CD4-positive, alpha-beta T cell treated with Interferon gamma for 1 hour (primary cell): ENCODE results near the gene TYW1.
"Not testable (repeated sequence)": the region's sequence is repeated elsewhere in the genome, so short reads cannot be mapped to it uniquely, and the experiment has no call there.

Source experiments
- DNase-seq: peaks from one replicate; pipeline ENCODE4 v3.0.0-alpha.2; 2020

Gene TYW1

DNA sequence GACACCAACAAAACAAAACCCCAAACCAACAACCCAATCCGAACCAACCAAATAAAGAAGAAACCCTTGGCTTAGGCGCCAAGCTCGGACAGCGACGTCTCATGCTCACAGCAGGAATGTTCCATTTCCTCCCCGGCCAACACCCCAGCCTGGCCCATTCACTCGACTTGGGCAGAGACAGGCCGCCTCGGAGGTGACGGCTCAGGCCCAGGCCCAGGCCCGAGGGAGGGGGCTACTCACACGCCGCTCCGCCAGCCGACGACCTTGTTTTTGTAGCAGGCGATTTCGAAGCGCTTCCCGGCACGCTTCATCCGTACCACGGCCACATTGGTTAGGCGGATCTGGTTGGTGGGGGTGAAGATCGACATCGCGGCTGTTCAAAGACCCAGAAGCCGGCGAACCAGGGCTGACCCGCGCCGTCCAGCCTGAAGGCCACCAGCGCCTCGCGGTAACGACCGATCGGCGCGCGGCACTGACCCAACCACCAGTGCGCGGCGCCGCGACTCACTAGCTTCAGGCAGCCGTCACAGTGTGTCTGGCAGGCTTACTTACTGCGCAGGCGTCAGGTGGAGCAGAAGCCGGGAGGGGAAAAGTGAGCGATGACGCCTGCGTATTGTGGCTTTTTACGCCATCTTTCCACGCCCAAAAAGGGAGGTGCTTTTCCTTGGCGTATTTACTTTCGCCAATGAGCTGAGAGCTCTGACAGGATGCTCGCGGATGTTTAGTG is 1.4 kb upstream of the TYW1 start, which contains the start of gene SBDS:
TSS of gene SBDS (minus strand) at position 537 of the 727 bp plus-strand sequence. CDS start at position 368, 169 bp downstream.
- peak; percentile 98 for DNase-seq

DNA sequence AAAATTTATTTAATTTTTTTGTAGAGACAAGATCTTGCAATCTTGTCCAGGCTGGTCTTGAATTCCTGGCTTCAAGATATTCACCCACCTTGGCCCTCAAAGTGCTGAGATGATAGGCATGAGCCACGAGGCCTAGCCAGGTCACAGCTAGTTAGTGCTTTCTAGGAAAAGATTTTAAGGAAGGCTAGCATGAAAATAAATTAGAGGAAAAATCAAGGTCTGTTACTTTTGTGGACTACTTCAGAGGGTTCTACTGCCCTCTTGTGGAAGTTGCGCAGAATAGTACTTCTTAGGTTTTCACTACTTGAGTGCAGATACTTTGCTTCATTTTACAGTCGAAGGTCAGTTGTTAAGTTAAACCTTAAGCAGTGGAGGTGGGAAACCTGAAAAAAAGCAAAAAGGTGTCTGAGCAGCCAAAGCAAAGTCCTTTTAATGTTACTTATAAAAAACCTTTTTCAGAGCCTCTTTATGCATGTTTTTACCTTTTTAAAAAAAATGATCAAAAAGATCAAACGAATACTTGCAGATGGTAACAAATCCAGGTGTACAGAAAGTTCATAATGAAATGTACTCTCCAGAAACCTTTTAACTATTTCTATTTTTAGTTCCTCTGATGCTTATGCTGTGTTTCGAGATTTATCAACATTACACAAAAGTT is 4.1 kb downstream of the TYW1 start:
- DNase-seq: not testable (repeated sequence)

DNA sequence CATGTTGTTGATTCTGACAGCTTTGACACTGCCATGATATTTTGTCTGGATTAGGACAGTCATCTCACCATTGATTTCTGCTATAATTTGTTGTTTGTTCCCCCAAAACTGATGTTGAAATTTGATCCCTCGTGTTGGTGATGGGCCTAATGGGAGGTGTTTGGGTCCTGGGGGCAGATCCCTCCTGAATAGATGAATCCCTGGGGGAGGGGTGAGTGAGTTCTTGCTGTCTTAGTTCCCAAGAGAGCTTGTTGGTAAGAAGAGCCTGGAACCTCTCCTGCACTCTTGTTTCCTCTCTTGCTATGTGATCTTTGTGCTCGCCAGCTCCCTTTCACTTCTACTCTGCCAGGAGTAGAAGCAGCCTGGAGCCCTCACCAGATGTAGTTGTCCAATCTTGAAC is 7.5 kb downstream of the TYW1 start:
- DNase-seq: not testable (repeated sequence)

DNA sequence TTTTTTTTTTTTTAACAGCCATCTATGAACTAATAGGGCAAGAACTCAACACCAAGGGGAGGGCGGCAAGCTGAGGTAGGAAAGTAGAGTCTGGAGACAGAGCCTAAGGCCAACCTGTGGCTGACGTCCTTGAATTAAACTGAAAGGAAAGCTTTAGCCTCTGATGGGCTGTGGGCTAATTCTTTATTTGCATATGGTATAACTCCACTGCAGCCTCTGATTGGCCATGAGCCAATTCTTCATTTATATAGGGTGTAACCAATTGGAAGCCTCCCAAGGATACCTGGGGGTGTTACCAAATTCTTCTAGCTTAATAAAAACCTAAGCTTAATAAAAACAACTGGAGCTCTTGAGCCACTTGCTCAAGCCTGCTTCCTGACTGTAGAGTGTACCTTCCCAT is 10.3 kb downstream of the TYW1 start:
- no peak for DNase-seq

DNA sequence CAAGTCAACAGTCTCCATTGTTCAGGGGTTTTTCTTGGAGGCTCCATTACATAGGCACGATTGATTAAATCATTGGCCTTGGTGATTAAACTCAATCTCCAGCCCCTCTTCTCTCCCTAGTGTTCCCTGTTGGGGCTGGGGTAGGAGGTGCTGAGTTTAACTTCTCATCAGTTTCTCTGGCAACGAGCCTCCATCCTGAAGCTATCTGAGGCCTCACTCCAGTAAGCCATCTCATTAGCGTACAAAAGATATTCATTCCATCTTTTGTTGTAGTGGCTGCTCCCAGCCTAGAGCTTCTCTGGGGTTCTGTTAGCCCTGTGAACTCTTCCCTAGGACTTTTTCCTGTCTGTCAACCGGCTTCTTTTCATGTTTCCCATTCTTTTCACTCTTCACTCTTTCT is 11.6 kb downstream of the TYW1 start:
- no peak for DNase-seq

DNA sequence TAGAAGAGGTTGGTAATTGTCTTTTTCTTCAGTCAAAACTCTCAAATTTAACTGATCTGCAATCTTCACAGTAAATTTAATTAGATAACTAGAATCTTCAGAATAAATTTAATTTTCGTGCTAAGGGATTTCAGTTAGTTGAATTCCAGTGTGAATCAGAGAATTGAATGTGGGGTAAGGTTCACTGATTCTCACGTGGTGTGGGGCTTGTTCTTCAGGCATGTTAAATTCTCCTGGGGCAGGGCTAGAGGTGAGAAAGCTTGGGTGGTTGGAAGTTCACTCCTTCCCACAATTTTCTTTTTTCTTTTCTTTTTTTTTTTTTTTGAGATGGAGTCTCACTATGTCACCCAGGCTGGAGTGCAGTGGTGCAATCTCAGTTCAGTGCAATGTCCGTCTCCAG is 13.0 kb downstream of the TYW1 start:
- DNase-seq: not testable (repeated sequence)

DNA sequence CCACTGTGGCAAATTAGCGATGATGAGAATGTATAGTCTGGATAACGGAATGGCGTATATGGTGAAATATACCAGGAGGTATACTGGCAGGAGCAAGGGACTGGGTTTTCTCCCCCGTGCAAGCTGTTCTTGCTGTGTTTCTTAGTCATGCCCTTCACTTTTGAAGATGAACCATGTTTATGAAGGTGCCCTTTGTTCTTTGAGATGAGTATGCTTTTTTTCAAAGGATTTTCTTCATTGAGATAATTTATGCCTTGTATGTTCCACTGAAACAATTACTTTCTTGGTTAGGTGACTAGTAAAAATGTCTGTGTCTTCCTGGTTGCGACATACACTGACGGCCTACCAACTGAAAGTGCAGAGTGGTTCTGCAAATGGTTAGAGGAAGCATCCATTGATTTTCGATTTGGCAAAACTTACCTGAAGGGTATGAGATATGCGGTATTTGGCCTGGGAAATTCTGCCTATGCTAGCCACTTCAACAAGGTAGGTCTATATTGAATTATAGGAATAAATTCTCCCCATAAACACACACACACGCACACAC is 17.5 kb downstream of the TYW1 start:
- not testable (repeated sequence) for DNase-seq

DNA sequence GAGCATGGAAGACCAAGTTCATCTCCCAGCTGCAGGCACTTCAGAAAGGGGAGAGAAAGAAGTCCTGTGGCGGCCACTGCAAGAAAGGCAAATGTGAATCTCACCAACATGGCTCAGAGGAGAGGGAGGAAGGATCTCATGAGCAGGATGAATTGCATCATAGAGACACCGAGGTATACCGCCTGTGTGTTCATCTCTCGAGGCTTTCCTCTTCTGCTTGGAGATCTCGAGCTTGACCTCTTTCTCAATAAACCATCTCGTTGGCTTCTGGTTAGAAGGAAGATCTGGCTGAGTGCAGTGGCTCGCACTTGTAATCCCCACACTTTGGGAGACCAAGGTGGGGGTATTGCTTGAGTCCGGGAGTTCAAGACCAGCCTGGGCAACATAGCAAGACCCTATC is 21.3 kb downstream of the TYW1 start:
- DNase-seq: not testable (repeated sequence)

DNA sequence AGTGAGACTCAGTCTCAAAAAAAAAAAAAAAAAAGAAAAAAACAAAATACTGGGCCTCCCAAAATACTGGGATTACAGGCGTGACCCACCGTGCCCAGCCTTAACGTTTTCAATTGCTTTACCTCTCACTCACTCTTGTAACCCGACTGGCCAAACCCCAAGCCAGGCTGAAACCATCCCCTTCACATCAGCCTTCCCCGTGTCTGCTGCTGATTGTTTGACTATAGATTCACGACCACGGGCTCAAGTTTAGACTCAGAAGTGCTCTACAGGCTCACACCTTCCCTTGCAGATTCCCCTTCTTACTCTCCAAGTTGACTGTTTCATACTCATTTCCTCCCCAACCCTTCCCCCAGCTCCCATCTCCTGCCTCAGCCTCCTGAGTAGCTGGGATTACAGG is 22.3 kb downstream of the TYW1 start:
- DNase-seq: no peak

DNA sequence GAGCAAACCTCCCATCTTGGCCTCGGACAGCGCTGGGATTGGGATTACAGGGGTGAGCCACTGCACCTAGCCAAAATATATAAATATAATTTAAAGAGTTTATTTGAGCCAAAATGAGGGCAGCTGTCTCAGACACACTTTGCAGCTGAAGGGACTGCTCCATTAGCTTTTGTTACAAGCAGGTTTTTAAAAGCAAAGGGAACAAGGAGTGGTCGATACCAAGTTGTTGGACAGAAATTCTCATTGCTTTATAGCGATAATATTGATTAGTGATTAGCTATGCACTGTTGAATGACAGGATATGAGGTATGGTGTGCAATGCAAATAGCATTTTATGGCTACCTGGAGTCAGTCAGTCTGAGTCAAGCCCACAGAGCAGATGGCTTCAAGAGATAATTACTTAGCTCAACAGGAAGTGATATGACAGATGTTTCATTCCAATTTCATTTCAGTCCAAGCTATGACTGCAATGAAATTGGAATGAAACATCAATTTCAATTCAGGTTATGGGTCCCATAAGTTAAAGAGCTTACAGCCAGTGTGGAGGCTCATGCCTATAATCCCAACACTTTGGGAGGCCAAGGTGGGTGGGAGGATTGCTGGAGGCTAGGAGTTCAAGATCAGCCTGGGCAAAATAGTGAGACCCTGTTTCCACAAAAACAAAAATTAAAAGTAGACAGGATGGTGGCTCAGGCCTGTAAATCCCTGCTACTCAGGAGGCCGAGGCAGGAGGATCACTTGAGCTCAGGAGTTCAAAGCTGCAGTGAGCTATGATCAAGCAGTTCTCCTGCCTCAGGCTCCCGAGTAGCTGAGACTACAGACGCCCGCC is 23.1 kb downstream of the TYW1 start:
- DNase-seq: no peak

DNA sequence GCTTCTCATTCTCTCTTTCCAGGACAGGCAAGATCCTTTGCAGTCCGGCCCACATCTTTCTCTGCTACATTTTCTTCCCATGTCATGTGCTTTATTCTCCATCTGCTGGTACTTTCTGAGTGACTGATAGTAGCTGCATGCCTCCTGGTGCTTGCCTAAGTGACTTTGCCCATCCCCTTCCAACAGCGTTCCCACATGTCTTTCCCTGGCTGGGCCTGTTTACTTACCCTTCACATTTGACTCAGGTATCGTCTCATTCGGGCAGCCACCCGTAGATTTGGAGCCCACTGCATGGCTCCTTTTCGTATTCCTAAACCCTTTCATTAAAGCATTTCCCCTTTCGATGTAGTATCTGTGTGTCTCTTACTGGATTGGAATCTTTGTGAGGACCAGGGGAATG is 24.6 kb downstream of the TYW1 start:
- DNase-seq: no peak

DNA sequence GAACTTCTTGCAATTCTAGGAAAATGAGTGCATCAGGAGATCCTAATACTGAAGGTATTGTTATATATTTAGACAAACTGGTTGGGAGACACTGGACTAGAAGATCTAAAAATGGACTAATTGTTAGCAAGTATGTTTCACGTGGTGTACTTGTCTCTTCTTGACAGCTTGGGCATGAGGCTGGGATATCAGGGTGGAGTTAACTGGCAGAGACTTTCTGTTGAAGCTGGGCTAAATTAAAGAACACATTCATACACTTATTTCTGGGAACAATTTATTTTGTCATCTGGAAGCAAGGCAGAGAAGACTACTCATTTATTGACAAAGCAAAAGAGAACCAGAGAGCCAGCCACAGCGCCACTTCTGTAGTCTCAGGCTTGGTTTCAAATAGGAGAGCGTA is 25.9 kb downstream of the TYW1 start:
- no peak for DNase-seq

DNA sequence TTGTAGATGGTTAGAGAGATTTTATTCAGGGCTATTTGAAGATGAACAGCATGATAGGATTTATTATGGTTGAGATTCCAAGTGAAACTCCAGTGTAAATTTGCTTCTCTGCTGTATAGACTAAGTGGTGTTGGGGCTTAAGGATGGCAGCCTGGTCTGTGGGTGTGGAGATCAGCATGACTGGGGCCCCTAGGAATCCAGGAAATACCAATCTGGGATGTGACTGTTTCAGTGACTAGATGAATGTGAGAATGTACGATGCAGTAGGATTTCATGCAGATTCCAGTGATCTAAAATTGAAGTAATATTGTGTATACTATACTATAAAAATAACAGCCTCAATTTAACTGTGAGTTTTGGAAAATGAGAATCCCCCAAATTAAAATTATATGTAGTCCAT is 28.8 kb downstream of the TYW1 start:
- DNase-seq: not testable (repeated sequence)

DNA sequence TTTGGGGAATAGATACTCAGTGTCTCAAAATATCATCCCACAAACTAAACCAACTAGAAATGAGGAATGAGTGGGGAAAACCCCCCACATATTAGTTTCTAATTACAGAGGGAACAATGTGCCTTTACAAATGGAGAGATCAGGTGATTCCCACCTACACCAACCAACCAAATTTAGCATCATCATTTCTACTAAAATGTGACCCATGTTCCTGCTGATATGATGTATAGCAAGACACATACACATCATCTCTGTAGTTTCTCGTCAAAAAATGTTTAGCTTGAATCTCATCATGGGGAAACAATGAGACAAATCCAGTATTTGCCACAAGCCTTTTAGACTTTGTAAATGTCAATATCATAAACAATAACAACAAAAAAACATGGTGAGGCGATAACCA is 35.1 kb downstream of the TYW1 start:
- DNase-seq: not testable (repeated sequence)

DNA sequence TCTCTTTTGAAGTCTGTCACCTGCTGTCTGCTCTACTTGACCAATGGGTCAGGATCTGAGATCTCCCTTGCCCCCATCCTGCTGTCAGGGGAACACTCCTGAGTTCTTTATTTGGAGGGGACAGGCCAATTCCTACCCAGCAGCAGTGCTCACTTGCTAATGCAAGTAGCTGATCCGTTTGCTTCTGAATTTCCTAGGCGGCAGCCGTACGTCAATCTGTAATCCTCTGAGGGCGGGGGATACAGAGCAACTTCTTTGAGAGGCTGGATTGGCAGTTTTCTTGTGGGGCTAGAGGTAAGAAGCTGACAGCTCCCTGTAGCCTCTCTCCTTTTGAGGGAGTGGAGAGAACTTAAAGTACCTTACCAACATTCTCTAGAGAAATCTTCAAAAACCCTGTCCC is 36.6 kb downstream of the TYW1 start:
- DNase-seq: no peak

DNA sequence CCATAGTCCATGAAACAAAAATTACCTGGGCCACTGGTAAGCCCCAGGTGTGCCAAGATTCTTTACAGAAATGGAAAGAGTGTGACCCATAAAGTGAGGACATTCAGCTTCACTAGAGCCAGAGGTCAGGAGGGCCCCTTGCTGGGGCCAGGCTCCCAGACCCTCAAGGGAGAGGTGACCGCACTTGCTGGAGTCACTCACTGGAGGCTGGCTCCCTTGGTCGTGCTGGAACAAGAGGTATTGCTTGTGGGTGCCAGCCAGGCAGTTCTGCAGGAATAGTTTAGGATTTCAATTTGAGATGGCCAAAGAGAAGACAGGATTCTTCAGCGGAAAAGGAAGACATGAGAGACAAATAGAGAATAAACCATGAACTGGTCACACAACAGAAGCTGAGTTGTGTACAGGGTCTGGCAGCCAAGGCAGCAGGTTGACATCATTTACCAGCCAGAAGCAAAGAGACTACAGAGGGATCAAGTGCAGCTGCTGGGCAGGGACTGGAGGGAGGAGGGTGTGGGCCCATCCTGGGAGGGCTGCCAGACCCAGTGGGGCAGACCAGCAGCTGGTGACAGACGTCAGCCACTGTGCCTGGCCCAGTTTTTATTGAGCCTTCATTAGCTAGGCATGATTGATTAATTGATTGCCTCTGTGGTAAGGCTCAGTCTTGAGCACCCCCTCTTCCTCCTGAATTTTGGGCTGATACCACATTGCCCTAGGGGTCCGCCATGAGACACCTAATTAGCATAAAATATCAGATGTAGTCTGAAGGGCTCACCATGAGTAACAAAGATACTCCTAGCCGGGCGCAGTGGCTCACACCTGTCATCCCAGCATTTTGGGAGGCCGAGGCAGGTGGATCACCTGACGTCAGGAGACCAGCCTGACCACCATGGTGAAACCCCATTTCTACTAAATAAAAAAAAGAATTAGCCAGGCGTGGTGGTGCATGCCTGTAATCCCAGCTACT is 40.1 kb downstream of the TYW1 start:
- DNase-seq: not testable (repeated sequence)

DNA sequence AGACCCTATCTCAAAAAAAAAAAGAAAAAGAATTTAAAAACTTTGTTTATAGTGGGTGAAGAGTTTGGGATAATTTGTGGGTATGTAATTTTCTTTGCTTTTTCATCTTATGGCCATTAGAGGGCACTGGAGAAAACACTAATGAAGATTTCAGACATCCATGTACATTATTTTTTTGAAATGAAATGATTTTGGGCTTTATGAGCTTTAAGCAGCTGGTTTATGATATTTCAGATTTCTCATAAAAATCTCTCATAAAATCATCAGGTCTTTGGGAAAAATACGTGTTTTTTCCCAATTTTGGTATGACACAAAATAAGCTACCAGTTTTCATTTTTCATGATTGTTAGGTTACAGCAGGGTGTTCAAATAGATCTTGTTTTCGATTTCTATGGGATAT is 44.2 kb downstream of the TYW1 start:
- DNase-seq: not testable (repeated sequence)

DNA sequence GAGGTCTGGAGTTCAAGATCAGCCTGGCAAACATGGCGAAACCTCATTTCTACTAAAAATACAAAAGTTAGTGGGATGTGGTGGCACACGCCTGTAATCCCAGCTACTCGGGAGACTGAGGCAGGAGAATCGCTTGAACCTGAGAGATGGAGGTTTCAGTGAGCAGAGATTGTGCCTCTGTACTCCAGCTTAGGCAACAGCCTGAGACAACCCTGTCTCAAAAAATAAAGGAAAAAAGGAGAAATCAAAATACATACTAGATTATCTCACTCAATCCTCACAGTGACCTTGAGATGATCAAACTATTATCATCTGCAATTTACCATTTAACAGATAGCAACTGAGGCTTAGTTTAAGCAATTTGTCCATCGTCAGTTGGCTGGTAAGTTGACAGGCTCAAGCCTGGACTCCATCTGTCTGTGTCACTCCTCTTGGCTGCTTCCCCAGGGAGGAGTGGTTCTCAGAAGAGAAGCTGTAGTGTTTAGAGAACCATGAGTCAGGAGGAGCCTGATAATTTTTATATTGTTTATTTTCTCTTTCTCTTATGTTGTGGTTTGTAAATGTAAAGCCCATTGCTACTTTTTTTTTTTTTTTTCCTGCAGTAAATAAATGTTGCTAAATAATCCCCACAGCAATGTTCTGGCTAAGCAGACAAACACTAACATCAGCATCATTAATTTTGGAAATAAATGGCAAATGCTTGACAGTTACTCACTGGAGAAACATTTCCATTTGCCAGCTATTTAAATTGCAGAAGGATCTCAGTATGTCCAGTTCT is 46.3 kb downstream of the TYW1 start:
- not testable (repeated sequence) for DNase-seq

DNA sequence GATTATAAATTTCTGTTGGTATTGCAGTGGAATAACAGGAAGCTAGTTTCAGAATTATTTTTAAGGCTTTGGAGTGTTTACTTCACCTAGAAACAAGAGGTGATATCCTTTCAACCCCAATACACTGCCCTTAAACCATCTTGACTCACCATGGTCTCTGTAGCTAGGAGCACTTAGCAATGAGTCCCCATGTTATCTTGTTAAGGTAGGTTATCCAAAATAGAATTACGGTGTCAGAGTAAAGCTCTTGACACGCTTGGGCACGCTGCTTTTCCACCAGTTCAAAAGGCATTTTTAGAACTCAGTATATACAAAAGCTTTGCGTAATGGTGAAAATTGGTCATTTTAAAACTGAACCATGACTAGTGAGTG is 46.9 kb downstream of the TYW1 start:
- DNase-seq: not testable (repeated sequence)

DNA sequence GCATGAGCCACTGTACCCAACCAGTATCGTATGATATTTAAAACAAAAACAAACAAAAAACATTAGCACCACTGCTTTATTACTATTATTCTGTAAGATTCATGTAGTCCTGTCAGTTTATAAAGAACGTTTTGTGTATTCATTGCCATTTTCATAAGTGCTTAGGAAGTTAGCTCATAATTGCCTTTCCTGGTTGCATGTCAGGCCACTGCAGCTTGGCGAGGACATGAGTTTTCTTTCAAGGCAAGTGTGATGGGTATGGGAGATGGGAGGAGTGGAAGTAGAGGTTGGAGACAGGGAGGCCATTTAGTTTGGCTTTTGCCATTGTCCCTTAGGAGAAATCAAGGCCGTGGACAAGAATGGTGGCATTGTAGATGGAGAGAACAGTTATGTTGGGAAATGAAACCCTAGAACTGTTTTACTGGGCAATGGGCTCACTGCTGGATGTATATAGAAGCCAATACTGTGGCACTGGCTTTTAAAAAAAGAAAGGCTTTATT is 48.9 kb downstream of the TYW1 start:
- DNase-seq: no peak

DNA sequence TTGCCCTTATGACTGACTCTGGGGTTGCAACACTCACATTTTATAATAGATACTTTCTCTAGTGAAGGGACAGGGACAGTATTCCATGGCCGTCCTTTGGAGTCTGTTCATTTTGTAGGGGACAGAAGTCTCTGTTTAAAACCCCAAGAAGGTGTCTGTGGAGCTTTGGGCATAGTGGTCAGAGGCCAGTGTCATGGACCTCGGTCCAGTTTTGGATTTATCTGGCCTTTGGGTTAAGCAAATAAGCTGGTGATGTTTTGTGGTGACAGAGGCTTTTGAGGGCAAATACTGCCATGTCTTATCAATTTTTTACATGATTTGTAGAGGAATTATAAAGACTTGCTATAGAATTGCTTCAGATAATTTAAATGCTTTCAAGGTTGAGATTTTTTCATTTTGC is 50.2 kb downstream of the TYW1 start:
- DNase-seq: not testable (repeated sequence)
